Mesendoderm (in vitro differentiated cells): ENCODE data around the gene TMEM150B.

Source experiments
- DNase-seq: peaks from one replicate; pipeline ENCODE4 v3.0.0; 2013
- H2AK5ac ChIP-seq: 2 replicates; pipeline ENCODE4 v1.6.1; 2013; ENCODE audit warnings: low read length, inconsistent platforms
- H2BK120ac ChIP-seq: 2 replicates; pipeline ENCODE4 v1.6.1; 2013; ENCODE audit warnings: low read depth, mild to moderate bottlenecking, low read length, moderate library complexity, mixed read lengths
- H2BK15ac ChIP-seq: replicated peaks from 2 replicates; pipeline ENCODE4 v1.6.1; 2013; ENCODE audit warnings: low read depth, mild to moderate bottlenecking, moderate library complexity
- H2BK5ac ChIP-seq: 2 replicates; pipeline ENCODE4 v1.6.1; 2013; ENCODE audit warnings: low read length, inconsistent platforms
- H3K18ac ChIP-seq: 2 replicates; pipeline ENCODE4 v1.6.1; 2013; ENCODE audit warnings: mild to moderate bottlenecking, low read length, mixed read lengths
- H3K23ac ChIP-seq: one replicate; pipeline ENCODE4 v1.6.1; 2013; ENCODE audit warnings: low read length
- H3K27ac ChIP-seq: 2 replicates; pipeline ENCODE4 v1.5.1; 2013; ENCODE audit warnings: low read depth, mild to moderate bottlenecking, inconsistent platforms, low read length, moderate library complexity
- H3K27me3 ChIP-seq: 2 replicates; pipeline ENCODE4 v1.6.1; 2013; ENCODE audit warnings: low read length, control low read depth, mild to moderate bottlenecking, inconsistent platforms; ENCODE audit not compliant: insufficient read depth, poor library complexity
- H3K36me3 ChIP-seq: 2 replicates; pipeline ENCODE4 v1.6.1; 2013; ENCODE audit warnings: low read length, inconsistent platforms; ENCODE audit not compliant: control insufficient read depth, insufficient read depth
- H3K4ac ChIP-seq: one replicate; pipeline ENCODE4 v1.6.1; 2013; ENCODE audit warnings: low read depth, mild to moderate bottlenecking, low read length, moderate library complexity
- H3K4me1 ChIP-seq: 2 replicates; pipeline ENCODE4 v1.6.1; 2013; ENCODE audit warnings: low read depth, low read length, inconsistent platforms; ENCODE audit not compliant: control insufficient read depth
- H3K4me2 ChIP-seq: 2 replicates; pipeline ENCODE4 v1.6.1; 2013; ENCODE audit warnings: low read length
- H3K4me3 ChIP-seq: 2 replicates; pipeline ENCODE4 v1.5.1; 2013; ENCODE audit warnings: mild to moderate bottlenecking, low read length
- H3K56ac ChIP-seq: one replicate; pipeline ENCODE4 v1.6.1; 2013; ENCODE audit warnings: low read length
- H3K79me1 ChIP-seq: 2 replicates; pipeline ENCODE4 v1.6.1; 2013; ENCODE audit warnings: low read length, inconsistent platforms
- H3K79me2 ChIP-seq: 2 replicates; pipeline ENCODE4 v1.6.1; 2013; ENCODE audit warnings: mild to moderate bottlenecking, low read length; ENCODE audit not compliant: control insufficient read depth, insufficient read depth
- H3K9ac ChIP-seq: 2 replicates; pipeline ENCODE4 v1.6.1; 2013; ENCODE audit warnings: low read length, inconsistent platforms
- H4K5ac ChIP-seq: one replicate; pipeline ENCODE4 v1.6.1; 2013; ENCODE audit warnings: low read length
- H4K8ac ChIP-seq: one replicate; pipeline ENCODE4 v1.6.1; 2013; ENCODE audit warnings: low read depth, mild to moderate bottlenecking, control low read depth, low read length, moderate library complexity
- WGBS: extraction: QIAGEN DNeasy Blood & Tissue Kit; methylation state at CpG from one replicate; pipeline ENCODE4 v1.1.7; 2013; ENCODE audit warnings: low lambda C conversion rate, missing lambda C conversion rate; ENCODE audit not compliant: insufficient coverage; ENCODE audit errors: extremely low coverage; 5-methylcytosine and 5-hydroxymethylcytosine counted together

Gene TMEM150B

DNA sequence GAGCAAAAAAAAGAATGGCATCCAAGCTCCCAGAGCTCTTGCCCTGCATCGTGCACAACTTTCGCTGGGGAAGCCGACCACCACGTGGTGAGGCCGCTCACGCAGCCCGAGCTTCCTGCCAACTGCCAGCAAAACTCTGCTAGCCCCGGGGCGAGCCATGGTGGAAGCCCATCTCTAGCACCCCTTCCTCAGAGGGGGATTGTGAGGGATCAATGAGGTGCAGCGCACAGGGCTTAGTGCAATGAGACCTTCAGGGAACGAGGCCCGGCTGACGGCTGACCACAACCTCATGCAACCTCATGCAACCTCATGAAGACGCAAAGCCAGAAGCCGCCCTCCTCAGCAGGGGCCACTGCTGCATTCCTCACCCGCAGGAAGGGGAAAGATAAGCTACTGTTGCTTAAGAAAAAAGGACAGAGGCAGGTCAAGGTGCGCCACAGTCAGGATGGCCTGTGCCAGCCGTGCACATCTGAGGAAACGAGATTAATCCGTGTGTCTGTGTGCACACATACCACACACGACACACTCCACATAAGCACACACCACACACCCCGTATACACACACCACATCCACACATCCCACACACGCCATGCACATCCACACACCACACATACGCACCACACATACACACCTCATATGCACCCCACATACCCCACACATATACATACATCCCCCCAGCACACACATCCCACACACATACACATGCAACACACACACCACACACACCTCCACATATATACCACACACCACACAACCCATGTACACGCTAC is 54.8 kb downstream of the TMEM150B start:
- Histone ChIP-seq H2BK15ac (no peak overlapping the region), H3K36me3 (no peaks in the 10 kb centered on the region), H4K5ac (no peak overlapping the region), H3K27me3 (no peaks in the 10 kb centered on the region), H3K23ac (no peak overlapping the region), H3K4me2 (no peak overlapping the region), H3K9ac (no peak overlapping the region), H3K18ac (no peak overlapping the region), H3K79me1 (no peaks in the 10 kb centered on the region), H3K4me3 (no peak overlapping the region), H3K79me2 (no peaks in the 10 kb centered on the region), H2BK120ac (no peak overlapping the region), H3K4me1 (no peaks in the 10 kb centered on the region), H3K4ac (no peak overlapping the region), H3K27ac (no peak overlapping the region), H2BK5ac (no peak overlapping the region), H4K8ac (no peak overlapping the region), H3K56ac (peak overlapping the region; percentile 30), H2AK5ac (no peak overlapping the region)
- DNase-seq = peak; percentile 58
- WGBS = 100% methylated on average over 4 of the region's 25 CpGs

DNA sequence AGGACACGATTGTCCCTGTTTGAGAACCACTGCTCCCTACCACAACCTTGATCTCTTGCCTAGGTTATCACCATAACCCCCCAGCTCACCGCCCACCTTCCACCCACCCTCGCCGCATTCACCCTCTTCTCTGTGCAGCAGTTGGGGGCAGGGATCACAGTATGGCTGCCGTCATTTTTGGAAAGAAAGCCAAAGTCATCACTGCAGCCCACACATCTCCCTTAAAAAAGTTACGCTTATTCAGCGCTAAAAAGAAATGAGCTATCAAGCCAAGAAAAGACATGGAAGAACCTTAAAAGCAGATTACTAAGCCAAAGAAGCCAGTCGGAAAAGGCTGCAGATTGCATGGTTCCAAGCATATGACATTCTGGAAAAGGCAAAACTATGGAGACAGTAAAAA is 55.8 kb downstream of the TMEM150B start:
- Histone ChIP-seq H2BK120ac (no peak overlapping the region), H3K79me1 (no peaks in the 10 kb centered on the region), H3K56ac (no peak overlapping the region), H3K4me2 (no peak overlapping the region), H4K5ac (no peak overlapping the region), H3K9ac (no peak overlapping the region), H2BK5ac (no peak overlapping the region), H3K4me3 (no peak overlapping the region), H3K23ac (no peak overlapping the region), H3K27ac (no peak overlapping the region), H3K4me1 (no peaks in the 10 kb centered on the region), H3K18ac (no peak overlapping the region), H2AK5ac (no peak overlapping the region), H3K4ac (no peak overlapping the region), H4K8ac (no peak overlapping the region), H3K36me3 (no peaks in the 10 kb centered on the region), H3K27me3 (no peaks in the 10 kb centered on the region), H2BK15ac (no peak overlapping the region), H3K79me2 (no peaks in the 10 kb centered on the region)
- no peak for DNase-seq
- WGBS = no CpG with 5 or more reads among the region's 8 CpGs

DNA sequence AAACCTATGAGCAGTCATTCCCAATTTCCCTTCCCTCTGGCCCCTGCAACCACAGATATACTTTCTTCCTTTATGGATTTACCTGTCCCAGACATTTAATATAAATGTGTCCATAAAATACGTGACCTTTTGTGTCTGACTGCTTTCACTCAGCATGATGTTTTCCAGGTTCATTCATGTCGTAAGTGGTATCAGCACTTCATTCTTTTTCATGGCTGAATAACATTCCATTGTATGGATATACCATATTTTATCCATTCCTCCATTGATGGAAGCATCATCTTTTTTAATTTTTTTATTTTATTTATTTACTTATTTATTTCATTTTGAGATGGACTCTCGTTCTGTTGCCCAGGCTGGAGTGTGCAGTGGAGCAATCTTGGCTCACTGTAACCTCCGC is 58.3 kb downstream of the TMEM150B start:
- no CpG with 5 or more reads among the region's 4 CpGs for WGBS
- Histone ChIP-seq H4K5ac (no peak overlapping the region), H3K4me2 (no peak overlapping the region), H3K4me3 (no peak overlapping the region), H2BK120ac (no peak overlapping the region), H3K56ac (no peak overlapping the region), H3K4me1 (no peaks in the 10 kb centered on the region), H3K36me3 (no peaks in the 10 kb centered on the region), H2AK5ac (no peak overlapping the region), H2BK5ac (no peak overlapping the region), H3K27ac (no peak overlapping the region), H3K4ac (no peak overlapping the region), H2BK15ac (no peak overlapping the region), H3K79me2 (no peaks in the 10 kb centered on the region), H3K23ac (no peak overlapping the region), H3K9ac (no peak overlapping the region), H3K18ac (no peak overlapping the region), H4K8ac (no peak overlapping the region), H3K27me3 (no peaks in the 10 kb centered on the region), H3K79me1 (no peaks in the 10 kb centered on the region)
- no peak for DNase-seq

DNA sequence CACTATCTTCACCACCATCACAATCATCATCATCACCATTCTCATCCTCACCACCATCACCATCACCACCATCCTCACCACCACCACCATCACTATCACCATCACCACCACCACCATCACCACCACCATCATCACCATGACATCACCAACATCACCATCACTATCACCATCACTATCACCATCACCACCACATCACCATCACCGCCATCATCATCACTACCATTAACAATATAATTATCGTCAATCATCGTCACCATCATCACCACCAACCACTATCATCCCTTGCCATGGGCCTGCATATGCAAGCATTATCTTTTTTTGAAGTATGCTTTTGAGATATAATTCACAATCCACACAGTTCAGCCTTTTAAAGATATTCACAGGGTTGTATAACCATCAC is 58.7 kb downstream of the TMEM150B start:
- H3K4ac ChIP-seq = no peak overlapping the region
- DNase-seq = no peak
- no peak overlapping the region for H4K8ac ChIP-seq
- H3K36me3 ChIP-seq = no peaks in the 10 kb centered on the region
- H3K27me3 ChIP-seq = no peaks in the 10 kb centered on the region
- H3K79me1 ChIP-seq = no peaks in the 10 kb centered on the region
- H3K23ac ChIP-seq = no peak overlapping the region
- no peak overlapping the region for H3K9ac ChIP-seq
- H3K18ac ChIP-seq = no peak overlapping the region
- H3K4me2 ChIP-seq = no peak overlapping the region
- H2AK5ac ChIP-seq = no peak overlapping the region
- H3K56ac ChIP-seq = no peak overlapping the region
- WGBS = no CpG with 5 or more reads among the region's 3 CpGs
- no peaks in the 10 kb centered on the region for H3K79me2 ChIP-seq
- no peak overlapping the region for H2BK5ac ChIP-seq
- H3K4me3 ChIP-seq = no peak overlapping the region
- H3K27ac ChIP-seq = no peak overlapping the region
- H2BK15ac ChIP-seq = no peak overlapping the region
- no peak overlapping the region for H4K5ac ChIP-seq
- no peaks in the 10 kb centered on the region for H3K4me1 ChIP-seq
- no peak overlapping the region for H2BK120ac ChIP-seq

DNA sequence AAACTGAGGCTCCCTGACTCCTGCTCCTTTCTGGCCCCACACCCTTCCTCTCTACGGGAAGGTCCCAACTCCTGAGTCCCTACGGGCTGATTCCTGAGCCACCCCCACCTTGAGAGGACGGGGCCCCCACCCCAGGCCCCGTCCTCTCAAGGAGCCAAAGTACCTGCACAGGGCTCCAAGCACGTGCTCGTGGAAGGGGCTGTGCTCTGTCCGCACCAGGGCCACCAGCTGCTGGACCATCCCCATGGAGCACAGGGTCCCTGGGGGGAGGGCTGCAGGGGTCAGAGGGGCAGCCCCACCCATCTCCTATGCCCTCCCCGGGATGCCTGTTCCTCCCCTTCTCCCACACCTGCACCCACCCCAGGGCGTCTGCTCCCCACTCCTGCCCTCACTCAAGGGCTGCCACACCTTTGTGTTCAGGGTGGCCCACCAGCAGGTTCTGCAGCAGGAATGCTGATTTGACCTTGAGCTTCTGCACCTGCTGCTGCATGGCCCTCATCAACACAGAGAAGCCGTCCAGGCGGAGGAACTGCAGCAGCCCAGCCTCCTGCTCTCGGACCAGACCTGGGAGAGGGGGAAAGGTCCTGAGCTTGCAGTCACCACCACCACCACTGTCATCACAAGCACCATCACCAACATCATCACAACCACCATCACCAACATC is 59.3 kb downstream of the TMEM150B start:
- Histone ChIP-seq H3K9ac (no peak overlapping the region), H3K18ac (no peak overlapping the region), H2BK15ac (no peak overlapping the region), H3K23ac (no peak overlapping the region), H3K56ac (no peak overlapping the region), H3K4me1 (no peaks in the 10 kb centered on the region), H3K79me1 (no peaks in the 10 kb centered on the region), H3K79me2 (no peaks in the 10 kb centered on the region), H2AK5ac (no peak overlapping the region), H2BK120ac (no peak overlapping the region), H3K27me3 (no peaks in the 10 kb centered on the region), H2BK5ac (no peak overlapping the region), H3K27ac (no peak overlapping the region), H3K4me2 (no peak overlapping the region), H3K4me3 (no peak overlapping the region), H4K5ac (no peak overlapping the region), H3K36me3 (no peaks in the 10 kb centered on the region), H3K4ac (no peak overlapping the region), H4K8ac (no peak overlapping the region)
- WGBS = no CpG with 5 or more reads among the region's 12 CpGs
- DNase-seq = no peak
